GM21390 (cell line): ENCODE results near the gene WRAP73.

Source experiments
- ATAC-seq: cut with Tn5 transposase; IDR thresholded peaks from one replicate; pipeline ENCODE4 v1.9.1; 2021; ENCODE audit not compliant: unreplicated experiment

WRAP73 gene

GRCh38 chr1:3650248-3651025 lies 534 bp upstream of the WRAP73 start:
- ATAC-seq = no peak

GRCh38 chr1:3646596-3646995 lies 3.3 kb downstream of the WRAP73 start:
- ATAC-seq = no peak

- ATAC-seq = no peak
These were observed 4.1 kb downstream of the WRAP73 start for GRCh38 chr1:3645666-3646355.

GRCh38 chr1:3645247-3645646 lies 4.7 kb downstream of the WRAP73 start:
- no peak for ATAC-seq

GRCh38 chr1:3644273-3644672 lies 5.6 kb downstream of the WRAP73 start:
- ATAC-seq = no peak

- ATAC-seq = no peak
These were observed 6.8 kb downstream of the WRAP73 start for GRCh38 chr1:3642919-3643675.

- no peak for ATAC-seq
These were observed 8.1 kb downstream of the WRAP73 start for GRCh38 chr1:3641816-3642215.

- no peak for ATAC-seq
These were observed 8.7 kb downstream of the WRAP73 start for GRCh38 chr1:3641046-3641760.

- no peak for ATAC-seq
These were observed 9.6 kb downstream of the WRAP73 start for GRCh38 chr1:3640121-3640837.

- ATAC-seq = no peak
These were observed 10.4 kb downstream of the WRAP73 start for GRCh38 chr1:3639397-3639911.

- no peak for ATAC-seq
These were observed 11.2 kb downstream of the WRAP73 start for GRCh38 chr1:3638676-3639075.

GRCh38 chr1:3638027-3638426 lies 11.9 kb downstream of the WRAP73 start:
- no peak for ATAC-seq

- ATAC-seq = no peak
These were observed 13.4 kb downstream of the WRAP73 start for GRCh38 chr1:3636531-3636930.

GRCh38 chr1:3636080-3636479 lies 13.8 kb downstream of the WRAP73 start:
- ATAC-seq = no peak

GRCh38 chr1:3634059-3634800 lies 15.7 kb downstream of the WRAP73 start:
- ATAC-seq = no peak

GRCh38 chr1:3633344-3634058 lies 16.4 kb downstream of the WRAP73 start:
- no peak for ATAC-seq

- no peak for ATAC-seq
These were observed 17.1 kb downstream of the WRAP73 start for GRCh38 chr1:3632716-3633343.

GRCh38 chr1:3632298-3632697 lies 17.6 kb downstream of the WRAP73 start:
- ATAC-seq = no peak
